ENCODE results near the gene MYCBP2. TPM values are rescaled to one million over a fixed set of nuclear protein-coding genes. Genes with fewer than 3 reads are reported as not detected.
A peak's percentile ranks its signal among the peaks of the same experiment; 100 is the strongest.

MYCBP2 gene
- total RNA-seq, 1 experiment from 2014 or later = 53.3 TPM

GRCh38 chr13:77026255-77026860 is 300.5 kb downstream of the MYCBP2 start:
- CTCF ChIA-PET = interaction anchor here (0.6 kb wide), 1 partner anchor 24 kb away, joined by 3 read pairs; no protein-coding TSS in a partner anchor
- peak overlapping the region; percentile 96 for H3K4me3 ChIP-seq (ENCODE audit: low read length)
- no peaks in the 10 kb centered on the region for H3K27me3 ChIP-seq (ENCODE audit: low read length)
- H2AFZ ChIP-seq (ENCODE audit: low read length) = peak overlapping the region; percentile 93
- POLR2A ChIA-PET (ENCODE audit: unreplicated experiment) = interaction anchor here (0.6 kb wide), 1 partner anchor 51 kb away, joined by 4 read pairs; no protein-coding TSS in a partner anchor
- H3K9ac ChIP-seq (ENCODE audit: low read length) = peak overlapping the region; percentile 91
- TF ChIP-seq CTCF (conservative IDR thresholded peaks at IDR 0.05; ENCODE audit: low read depth, low read length) = no peak
- no peak for TF ChIP-seq EZH2phosphoT487 (IDR thresholded peaks at IDR 0.05; ENCODE audit: borderline replicate concordance, low read length)
- TF ChIP-seq EZH2 (IDR thresholded peaks at IDR 0.05; ENCODE audit: low read length, unreplicated experiment) = no peak
- H3K4me2 ChIP-seq (ENCODE audit: low read length) = peak overlapping the region; percentile 90
- H3K36me3 ChIP-seq (ENCODE audit: low read depth, low read length) = 0 out of 2 replicates have a peak, but pooled peaks cover 2% of the 10 kb centered on the region
- DNase-seq = peak; percentile 61
- peaks cover 39% of the 10 kb centered on the region for H4K20me1 ChIP-seq (ENCODE audit: low read length)
- peaks cover 51% of the 10 kb centered on the region for H3K79me2 ChIP-seq (ENCODE audit: low read length)
- ATAC-seq = peak; percentile 74
- H3F3A ChIP-seq (ENCODE audit: low read length, unreplicated experiment) = no peaks in the 10 kb centered on the region
- no TSS peak for BruUV-seq (replicated peaks)
- intact Hi-C loops (cut with micrococcal nuclease) = no loop called here
- no peaks in the 10 kb centered on the region for H3K9me3 ChIP-seq (ENCODE audit: low read length)
- H3K4me1 ChIP-seq (ENCODE audit: insufficient read depth, low read length) = peaks cover 41% of the 10 kb centered on the region
- no peaks in the 10 kb centered on the region for H3K9me2 ChIP-seq (replicated peaks; ENCODE audit: low read length)
- peak overlapping the region; percentile 75 for H3K27ac ChIP-seq (ENCODE audit: low read length)

- no TSS peak for BruUV-seq (replicated peaks)
- no peak overlapping the region for H2AFZ ChIP-seq (ENCODE audit: low read length)
- H3K79me2 ChIP-seq (ENCODE audit: low read length) = peaks cover 82% of the 10 kb centered on the region
- H3K4me3 ChIP-seq (ENCODE audit: low read length) = no peak overlapping the region
- no peaks in the 10 kb centered on the region for H3K9me2 ChIP-seq (replicated peaks; ENCODE audit: low read length)
- TF ChIP-seq CTCF (conservative IDR thresholded peaks at IDR 0.05; ENCODE audit: low read depth, low read length) (no peak), EZH2 (IDR thresholded peaks at IDR 0.05; ENCODE audit: low read length, unreplicated experiment) (no peak), EZH2phosphoT487 (IDR thresholded peaks at IDR 0.05; ENCODE audit: borderline replicate concordance, low read length) (no peak)
- H3K36me3 ChIP-seq (ENCODE audit: low read depth, low read length) = peaks cover 15% of the 10 kb centered on the region
- H4K20me1 ChIP-seq (ENCODE audit: low read length) = peaks cover 57% of the 10 kb centered on the region
- no peaks in the 10 kb centered on the region for H3K27me3 ChIP-seq (ENCODE audit: low read length)
- H3K4me1 ChIP-seq (ENCODE audit: insufficient read depth, low read length) = peaks cover 17% of the 10 kb centered on the region
- no peak for ATAC-seq
- CTCF ChIA-PET = interaction anchor here (0.6 kb wide), 1 partner anchor 300 kb away, joined by 3 read pairs; no protein-coding TSS in a partner anchor
- intact Hi-C loops (cut with micrococcal nuclease) = no loop called here
- H3K27ac ChIP-seq (ENCODE audit: low read length) = no peak overlapping the region
- no peak overlapping the region for H3K4me2 ChIP-seq (ENCODE audit: low read length)
- H3F3A ChIP-seq (ENCODE audit: low read length, unreplicated experiment) = no peaks in the 10 kb centered on the region
- no peak overlapping the region for H3K9ac ChIP-seq (ENCODE audit: low read length)
- POLR2A ChIA-PET (ENCODE audit: unreplicated experiment) = no interaction called here
- no peak for DNase-seq
- H3K9me3 ChIP-seq (ENCODE audit: low read length) = no peaks in the 10 kb centered on the region
Observed at GRCh38 chr13:77022341-77022740, 304.6 kb downstream of the MYCBP2 start.

GRCh38 chr13:77019756-77020155 is 307.1 kb downstream of the MYCBP2 start:
- no peak overlapping the region for H3K4me3 ChIP-seq (ENCODE audit: low read length)
- H3F3A ChIP-seq (ENCODE audit: low read length, unreplicated experiment) = no peaks in the 10 kb centered on the region
- H3K4me1 ChIP-seq (ENCODE audit: insufficient read depth, low read length) = peaks cover 11% of the 10 kb centered on the region; the same call in 1 of the 2 replicates
- DNase-seq (no peak), ATAC-seq (no peak)
- no peaks in the 10 kb centered on the region for H3K9me2 ChIP-seq (replicated peaks; ENCODE audit: low read length)
- CTCF ChIA-PET = no interaction called here
- peaks cover 41% of the 10 kb centered on the region for H4K20me1 ChIP-seq (ENCODE audit: low read length)
- H3K27ac ChIP-seq (ENCODE audit: low read length) = no peak overlapping the region
- peaks cover 71% of the 10 kb centered on the region for H3K79me2 ChIP-seq (ENCODE audit: low read length)
- POLR2A ChIA-PET (ENCODE audit: unreplicated experiment) = no interaction called here
- TF ChIP-seq EZH2phosphoT487 (IDR thresholded peaks at IDR 0.05; ENCODE audit: borderline replicate concordance, low read length) (no peak), CTCF (conservative IDR thresholded peaks at IDR 0.05; ENCODE audit: low read depth, low read length) (no peak), EZH2 (IDR thresholded peaks at IDR 0.05; ENCODE audit: low read length, unreplicated experiment) (no peak)
- no peaks in the 10 kb centered on the region for H3K27me3 ChIP-seq (ENCODE audit: low read length)
- intact Hi-C loops (cut with micrococcal nuclease) = no loop called here
- H2AFZ ChIP-seq (ENCODE audit: low read length) = no peak overlapping the region
- no peak overlapping the region for H3K9ac ChIP-seq (ENCODE audit: low read length)
- no TSS peak for BruUV-seq (replicated peaks)
- H3K36me3 ChIP-seq (ENCODE audit: low read depth, low read length) = peaks cover 35% of the 10 kb centered on the region
- H3K9me3 ChIP-seq (ENCODE audit: low read length) = no peaks in the 10 kb centered on the region
- H3K4me2 ChIP-seq (ENCODE audit: low read length) = no peak overlapping the region
